Ramos (cell line): ENCODE results near the gene MRPL57.
"Not testable (repeated sequence)": the region's sequence is repeated elsewhere in the genome, so short reads cannot be mapped to it uniquely, and the experiment has no call there.

Experiments used
- in situ Hi-C: fragments of 300-500 bp; cut with MboI; formaldehyde crosslinking; loops from one replicate; pipeline ENCODE4 v1.14.3; 2022; ENCODE audit warnings: low sequenced_read_pairs; ENCODE audit not compliant: unreplicated experiment

The MRPL57 gene

GRCh38 chr13:21186410-21186809, 10.0 kb downstream of the MRPL57 start:
- in situ Hi-C loops, result not testable (repeated sequence)

- in situ Hi-C loops, result not testable (repeated sequence)
These were observed 18.3 kb downstream of the MRPL57 start for GRCh38 chr13:21194756-21195155.

- in situ Hi-C loops, result not testable (repeated sequence)
These were observed 21.3 kb downstream of the MRPL57 start for GRCh38 chr13:21197606-21198225.

- in situ Hi-C loops, result not testable (repeated sequence)
These were observed 21.9 kb downstream of the MRPL57 start for GRCh38 chr13:21198391-21198790.

- in situ Hi-C loops, result not testable (repeated sequence)
These were observed 25.2 kb downstream of the MRPL57 start for GRCh38 chr13:21201456-21202190.

- in situ Hi-C loops, result no loop called here
These were observed 26.5 kb downstream of the MRPL57 start for GRCh38 chr13:21202767-21203531.

- in situ Hi-C loops, result no loop called here
These were observed 32.2 kb downstream of the MRPL57 start for GRCh38 chr13:21208652-21209154.

GRCh38 chr13:21212138-21212775, 35.8 kb downstream of the MRPL57 start:
- in situ Hi-C loops, result no loop called here

GRCh38 chr13:21215419-21215818, 39.0 kb downstream of the MRPL57 start:
- in situ Hi-C loops, result not testable (repeated sequence)

GRCh38 chr13:21216332-21216731, 39.9 kb downstream of the MRPL57 start:
- in situ Hi-C loops, result no loop called here

GRCh38 chr13:21218351-21219035, 42.0 kb downstream of the MRPL57 start:
- in situ Hi-C loops, result no loop called here

- in situ Hi-C loops, result no loop called here
These were observed 42.6 kb downstream of the MRPL57 start for GRCh38 chr13:21219036-21219381.

- in situ Hi-C loops, result not testable (repeated sequence)
These were observed 43.3 kb downstream of the MRPL57 start for GRCh38 chr13:21219716-21220115.

GRCh38 chr13:21221268-21221667, 44.8 kb downstream of the MRPL57 start:
- in situ Hi-C loops, result no loop called here

GRCh38 chr13:21225082-21225481, 48.6 kb downstream of the MRPL57 start:
- in situ Hi-C loops, result no loop called here

- in situ Hi-C loops, result no loop called here
These were observed 49.6 kb downstream of the MRPL57 start for GRCh38 chr13:21225841-21226581.

GRCh38 chr13:21227917-21228316, 51.5 kb downstream of the MRPL57 start:
- in situ Hi-C loops, result no loop called here
